Hepatocyte (in vitro differentiated cells): ENCODE results near the gene FGGY. TPM values are rescaled to one million over a fixed set of nuclear protein-coding genes. Genes with fewer than 3 reads are reported as not detected.

Source experiments
- DNase-seq: peaks from one replicate; pipeline ENCODE4 v3.0.0-alpha.2; 2016; ENCODE audit warnings: low spot score
- H2AFZ ChIP-seq: fragments of 200-600 bp; sonication (generic); 2 replicates; pipeline ENCODE4 v1.6.0; 2016; ENCODE audit warnings: antibody characterized with exemption, mild to moderate bottlenecking
- H3K27ac ChIP-seq: fragments of 200-600 bp; sonication (generic); 2 replicates; pipeline ENCODE4 v1.5.1; 2016; ENCODE audit warnings: mild to moderate bottlenecking
- H3K27me3 ChIP-seq: fragments of 200-600 bp; sonication (generic); 2 replicates; pipeline ENCODE4 v1.6.1; 2016
- H3K36me3 ChIP-seq: fragments of 200-600 bp; sonication (generic); replicated peaks from 2 replicates; pipeline ENCODE4 v1.5.1; 2016; ENCODE audit warnings: low read depth; ENCODE audit not compliant: insufficient read depth
- H3K4me1 ChIP-seq: fragments of 200-600 bp; sonication (generic); 2 replicates; pipeline ENCODE4 v1.5.1; 2016; ENCODE audit warnings: mild to moderate bottlenecking, moderate library complexity; ENCODE audit not compliant: insufficient read depth
- H3K4me2 ChIP-seq: fragments of 200-600 bp; sonication (generic); 2 replicates; pipeline ENCODE4 v1.6.0; 2016
- H3K4me3 ChIP-seq: fragments of 200-600 bp; sonication (generic); 2 replicates; pipeline ENCODE4 v1.5.1; 2016; ENCODE audit warnings: mild to moderate bottlenecking
- H3K79me2 ChIP-seq: fragments of 200-600 bp; sonication (generic); 2 replicates; pipeline ENCODE4 v1.6.0; 2017; ENCODE audit warnings: mild to moderate bottlenecking
- H3K9me2 ChIP-seq: fragments of 200-600 bp; sonication (generic); replicated peaks from 2 replicates; pipeline ENCODE4 v1.6.0; 2017; ENCODE audit warnings: mild to moderate bottlenecking; ENCODE audit not compliant: insufficient read depth
- H3K9me3 ChIP-seq: fragments of 200-600 bp; sonication (generic); 2 replicates; pipeline ENCODE4 v1.5.1; 2016; ENCODE audit warnings: low read depth, mild to moderate bottlenecking
- H4K20me1 ChIP-seq: fragments of 200-600 bp; sonication (generic); 2 replicates; pipeline ENCODE4 v1.6.0; 2016; ENCODE audit warnings: mild to moderate bottlenecking; ENCODE audit not compliant: insufficient read depth, poor library complexity, severe bottlenecking
- EZH2 ChIP-seq: fragments of 200-600 bp; sonication (generic); IDR thresholded peaks from 2 replicates; pipeline ENCODE4 v1.6.1; 2016; ENCODE audit warnings: antibody characterized with exemption, mild to moderate bottlenecking, borderline replicate concordance
- EZH2phosphoT487 ChIP-seq: fragments of 200-600 bp; sonication (generic); IDR thresholded peaks from one replicate; pipeline ENCODE4 v1.6.1; 2018; ENCODE audit warnings: antibody characterized with exemption, mild to moderate bottlenecking, low read depth, moderate library complexity; ENCODE audit not compliant: unreplicated experiment, severe bottlenecking
- WGBS: methylation state at CpG from one replicate; pipeline ENCODE4 v1.1.6; 2016; ENCODE audit warnings: low lambda C conversion rate; ENCODE audit errors: missing lambda C conversion rate; 5-methylcytosine and 5-hydroxymethylcytosine counted together
- polyA plus RNA-seq: library from polyadenylated mRNA; unstranded; fragments of >200 nt; fragmentation: Nextera tagmentation; extraction: Ambion mirVana; gene quantifications from 2 replicates; pipeline ENCODE4 v1.2.1, GENCODE V29; 2016
- total RNA-seq: library from RNA; depleted of rRNA; stranded (reverse); fragments of >200 nt; gene quantifications from 2 replicates; pipeline ENCODE4 v1.2.3, GENCODE V29; 2014
- TF ChIP-seq, protein P1 (sequence below): fragments of 200-600 bp; sonication (generic); IDR thresholded peaks from 2 replicates; pipeline ENCODE4 v1.5.1; 2016; ENCODE audit warnings: antibody characterized with exemption, mild to moderate bottlenecking; ENCODE audit not compliant: poor library complexity

Gene FGGY
- total and polyA plus RNA-seq, 2 experiments from 2014 or later = 18.0 to 20.6 TPM

- H3K79me2 ChIP-seq = no peaks in the 10 kb centered on the region
- H4K20me1 ChIP-seq = no peaks in the 10 kb centered on the region
- no peak overlapping the region for H3K4me3 ChIP-seq
- H3K9me3 ChIP-seq = no peaks in the 10 kb centered on the region
- no peak overlapping the region for H2AFZ ChIP-seq
- no peak for DNase-seq
- H3K27ac ChIP-seq = peak overlapping the region; percentile 32
- H3K9me2 ChIP-seq = no peaks in the 10 kb centered on the region
- no peaks in the 10 kb centered on the region for H3K36me3 ChIP-seq
- TF ChIP-seq, protein P1, sequence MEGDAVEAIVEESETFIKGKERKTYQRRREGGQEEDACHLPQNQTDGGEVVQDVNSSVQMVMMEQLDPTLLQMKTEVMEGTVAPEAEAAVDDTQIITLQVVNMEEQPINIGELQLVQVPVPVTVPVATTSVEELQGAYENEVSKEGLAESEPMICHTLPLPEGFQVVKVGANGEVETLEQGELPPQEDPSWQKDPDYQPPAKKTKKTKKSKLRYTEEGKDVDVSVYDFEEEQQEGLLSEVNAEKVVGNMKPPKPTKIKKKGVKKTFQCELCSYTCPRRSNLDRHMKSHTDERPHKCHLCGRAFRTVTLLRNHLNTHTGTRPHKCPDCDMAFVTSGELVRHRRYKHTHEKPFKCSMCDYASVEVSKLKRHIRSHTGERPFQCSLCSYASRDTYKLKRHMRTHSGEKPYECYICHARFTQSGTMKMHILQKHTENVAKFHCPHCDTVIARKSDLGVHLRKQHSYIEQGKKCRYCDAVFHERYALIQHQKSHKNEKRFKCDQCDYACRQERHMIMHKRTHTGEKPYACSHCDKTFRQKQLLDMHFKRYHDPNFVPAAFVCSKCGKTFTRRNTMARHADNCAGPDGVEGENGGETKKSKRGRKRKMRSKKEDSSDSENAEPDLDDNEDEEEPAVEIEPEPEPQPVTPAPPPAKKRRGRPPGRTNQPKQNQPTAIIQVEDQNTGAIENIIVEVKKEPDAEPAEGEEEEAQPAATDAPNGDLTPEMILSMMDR = no peak
- TF ChIP-seq EZH2 = no peak
- no peak for TF ChIP-seq EZH2phosphoT487
- H3K4me2 ChIP-seq = no peak overlapping the region
- H3K4me1 ChIP-seq = peaks cover 21% of the 10 kb centered on the region
- H3K27me3 ChIP-seq = no peaks in the 10 kb centered on the region
- 64% methylated on average over 2 of the region's 2 CpGs for WGBS
Measured at GRCh38 chr1:59739111-59739510, 442.2 kb downstream of the FGGY start.

GRCh38 chr1:59742526-59742925, 445.6 kb downstream of the FGGY start:
- Histone ChIP-seq H3K4me3 (no peak overlapping the region), H3K9me3 (no peaks in the 10 kb centered on the region), H3K27ac (no peak overlapping the region), H3K4me1 (peaks cover 27% of the 10 kb centered on the region), H3K9me2 (no peaks in the 10 kb centered on the region), H3K79me2 (no peaks in the 10 kb centered on the region), H4K20me1 (no peaks in the 10 kb centered on the region), H3K4me2 (no peak overlapping the region), H2AFZ (no peak overlapping the region), H3K27me3 (no peaks in the 10 kb centered on the region), H3K36me3 (no peaks in the 10 kb centered on the region)
- WGBS = 90% methylated on average over 2 of the region's 2 CpGs
- no peak for DNase-seq
- no peak for TF ChIP-seq EZH2
- TF ChIP-seq, protein P1 = no peak
- TF ChIP-seq EZH2phosphoT487 = no peak

- H2AFZ ChIP-seq = no peak overlapping the region
- TF ChIP-seq, protein P1 = no peak
- TF ChIP-seq EZH2phosphoT487 (no peak), EZH2 (no peak)
Measured at GRCh38 chr1:59743324-59744091, 446.6 kb downstream of the FGGY start.

More at GRCh38 chr1:59743324-59744091, 446.6 kb downstream of the FGGY start:
- 70% methylated on average over 3 of the region's 3 CpGs for WGBS
- H3K36me3 ChIP-seq = no peaks in the 10 kb centered on the region
- no peaks in the 10 kb centered on the region for H3K9me2 ChIP-seq
- no peaks in the 10 kb centered on the region for H3K9me3 ChIP-seq
- no peak overlapping the region for H3K4me2 ChIP-seq
- H4K20me1 ChIP-seq = no peaks in the 10 kb centered on the region
- H3K4me1 ChIP-seq = peaks cover 24% of the 10 kb centered on the region
- H3K27me3 ChIP-seq = no peaks in the 10 kb centered on the region
- H3K79me2 ChIP-seq = no peaks in the 10 kb centered on the region
- H3K27ac ChIP-seq = peak overlapping the region; percentile 68
- no peak overlapping the region for H3K4me3 ChIP-seq
- no peak for DNase-seq
